Raji (cell line): ENCODE measurements around the gene STK4.
A peak's percentile ranks its signal among the peaks of the same experiment; 100 is the strongest.

Experiments
- POLR2A ChIP-seq: IDR thresholded peaks from 2 replicates; pipeline ENCODE4 v1.6.1; 2011; ENCODE audit warnings: low read depth, low read length, control low read depth; ENCODE audit not compliant: insufficient read depth

The STK4 gene

DNA sequence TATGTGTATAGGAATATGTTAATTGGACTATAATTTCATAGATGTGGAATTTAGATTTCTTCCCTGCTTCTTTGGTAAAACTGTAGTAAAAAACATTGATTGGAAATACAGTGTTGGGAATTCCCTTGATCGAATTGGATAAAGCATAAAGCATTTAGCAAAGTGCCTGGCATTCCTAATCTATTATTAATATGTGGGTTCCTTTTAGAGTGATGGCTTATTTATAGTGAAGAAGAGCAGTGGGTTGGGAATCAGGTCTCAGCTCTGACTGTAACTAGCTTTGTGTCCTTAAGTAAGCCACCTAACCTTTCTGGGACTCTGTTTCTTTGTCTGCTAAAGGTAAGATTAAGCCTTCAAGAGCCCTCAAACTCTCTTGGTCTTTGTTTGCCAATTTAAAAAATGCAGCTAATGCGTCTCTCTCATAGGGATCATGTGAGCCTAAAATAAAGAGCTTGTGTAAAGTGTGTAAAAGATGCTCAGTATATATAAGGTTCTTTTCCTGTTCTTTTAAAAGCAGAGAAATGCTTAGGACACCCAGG lies 81.3 kb downstream of the STK4 start:
- TF ChIP-seq POLR2A = no peak

GRCh38 chr20:45049438-45049837 lies 83.1 kb downstream of the STK4 start:
- TF ChIP-seq POLR2A = no peak

GRCh38 chr20:45049904-45050471 lies 83.7 kb downstream of the STK4 start:
- no peak for TF ChIP-seq POLR2A

DNA sequence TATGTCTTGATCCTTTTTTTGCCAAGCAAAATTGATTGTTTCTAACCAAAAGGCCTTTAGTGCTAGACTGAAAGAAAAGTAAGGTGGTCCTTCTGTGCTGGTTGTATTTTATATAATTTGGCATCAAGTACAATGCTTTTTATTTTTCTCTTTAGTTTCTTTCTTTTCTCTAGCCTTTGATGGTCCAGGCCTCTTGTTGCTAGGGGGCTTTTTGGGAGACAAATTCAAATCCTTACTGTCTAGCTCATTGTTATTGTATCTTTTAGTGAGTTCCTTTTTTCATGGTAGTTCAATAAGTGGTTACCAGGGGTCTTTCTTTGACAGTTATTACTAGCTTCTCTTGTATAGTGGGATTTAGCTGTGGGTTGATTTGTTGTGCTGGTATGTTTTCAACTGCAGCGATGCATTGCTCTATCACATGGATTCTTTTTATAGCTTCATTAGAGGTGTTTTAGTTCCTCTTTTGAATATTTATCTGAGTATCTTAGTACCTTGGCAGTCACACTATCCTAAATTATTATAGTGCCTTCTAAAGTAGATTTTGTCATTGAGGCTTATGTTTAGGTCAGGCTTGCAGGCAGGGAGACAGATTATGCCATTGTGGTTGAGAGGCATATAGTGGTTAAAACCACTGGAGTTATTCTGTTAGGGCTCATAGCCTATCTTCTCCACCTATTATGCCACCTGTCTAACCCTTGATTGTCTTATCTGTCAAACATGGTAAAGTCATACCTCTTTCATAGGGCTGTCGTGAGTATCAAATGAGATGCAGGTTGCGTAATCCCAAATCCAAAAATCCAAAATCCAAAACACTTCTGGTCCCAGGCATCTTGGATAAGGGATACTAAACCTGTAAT lies 85.1 kb downstream of the STK4 start:
- 0 out of 2 replicates have a peak, but pooled peaks have one; percentile 13 for TF ChIP-seq POLR2A

GRCh38 chr20:45052698-45053429 lies 86.6 kb downstream of the STK4 start:
- no peak for TF ChIP-seq POLR2A

DNA sequence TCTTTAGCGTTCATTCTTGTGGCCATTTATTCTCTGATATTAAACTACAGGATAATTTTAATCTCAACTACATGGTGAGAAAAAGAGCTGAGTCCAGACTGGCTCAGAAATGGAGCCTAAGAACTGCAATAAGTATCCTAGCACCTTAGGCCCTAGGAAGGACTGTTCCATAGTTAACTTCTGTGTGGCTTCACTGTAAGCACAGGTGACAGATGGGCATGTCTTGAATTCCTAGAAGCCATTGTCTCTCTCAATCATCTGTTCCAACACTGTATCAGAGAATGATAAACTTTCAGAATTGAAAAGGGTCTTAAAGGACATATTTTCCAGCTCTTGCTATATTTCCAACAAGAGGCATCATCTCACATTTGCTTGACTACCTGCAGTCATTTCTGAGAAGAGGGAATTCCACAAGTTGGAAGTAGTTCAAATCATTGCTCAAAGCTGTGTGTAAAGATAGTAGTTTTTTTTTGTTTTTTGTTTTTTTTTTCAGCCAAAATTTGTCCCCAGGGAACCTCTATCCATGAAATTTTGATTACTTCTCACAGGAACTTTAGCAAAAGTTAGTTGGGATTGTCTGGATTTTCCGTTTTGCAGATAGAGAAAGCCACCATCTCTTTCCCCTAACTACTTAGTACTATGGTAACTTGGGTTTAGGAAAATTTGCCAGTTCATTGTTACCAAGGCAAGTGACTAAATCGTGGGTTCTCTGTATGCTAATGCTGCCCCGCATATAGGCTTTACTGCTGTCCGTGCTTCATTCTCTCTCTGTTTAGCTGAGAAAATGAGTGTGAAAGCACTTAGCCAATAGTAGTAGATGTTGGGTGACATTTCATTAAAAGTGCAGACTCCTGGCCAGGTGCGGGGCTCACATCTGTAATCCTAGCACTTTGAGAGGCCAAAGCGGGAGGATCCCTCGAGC lies 87.4 kb downstream of the STK4 start:
- no peak for TF ChIP-seq POLR2A

GRCh38 chr20:45055056-45055455 lies 88.7 kb downstream of the STK4 start:
- TF ChIP-seq POLR2A = no peak

- TF ChIP-seq POLR2A = no peak
These were observed 90.3 kb downstream of the STK4 start for GRCh38 chr20:45056473-45057173.

- no peak for TF ChIP-seq POLR2A
These were observed 92.0 kb downstream of the STK4 start for GRCh38 chr20:45058168-45058850.

DNA sequence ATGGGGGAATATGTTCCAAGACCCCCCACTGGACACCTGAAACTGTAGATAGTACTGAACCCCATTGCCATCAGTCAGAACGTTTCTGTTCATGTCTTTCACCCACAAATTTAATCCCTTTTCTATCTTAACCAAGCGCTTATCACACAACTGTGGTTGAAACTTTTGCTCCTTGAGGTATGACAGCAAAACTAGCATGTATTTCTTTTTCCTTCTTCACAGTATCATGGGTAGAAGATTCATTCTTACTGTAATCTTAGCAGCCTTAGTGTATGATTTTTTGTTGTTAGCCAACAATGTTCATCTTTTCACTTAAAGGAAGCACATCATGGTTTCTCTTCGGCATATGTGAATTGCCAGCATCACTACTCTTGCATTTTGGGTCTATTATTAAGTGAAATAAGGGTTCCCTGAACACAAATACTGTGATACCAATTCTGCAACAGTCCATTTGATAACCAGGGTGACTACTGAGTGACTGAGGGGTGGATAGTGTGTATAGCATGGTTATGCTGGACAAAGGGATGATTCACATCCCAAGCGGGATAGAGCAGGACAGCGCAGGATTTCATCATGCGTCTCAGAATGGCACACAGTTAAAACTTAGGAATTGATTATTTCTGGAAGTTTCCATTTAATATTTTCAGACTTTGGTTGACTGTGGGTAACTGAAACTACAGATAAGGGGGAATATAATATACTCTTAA lies 92.9 kb downstream of the STK4 start:
- TF ChIP-seq POLR2A = no peak

DNA sequence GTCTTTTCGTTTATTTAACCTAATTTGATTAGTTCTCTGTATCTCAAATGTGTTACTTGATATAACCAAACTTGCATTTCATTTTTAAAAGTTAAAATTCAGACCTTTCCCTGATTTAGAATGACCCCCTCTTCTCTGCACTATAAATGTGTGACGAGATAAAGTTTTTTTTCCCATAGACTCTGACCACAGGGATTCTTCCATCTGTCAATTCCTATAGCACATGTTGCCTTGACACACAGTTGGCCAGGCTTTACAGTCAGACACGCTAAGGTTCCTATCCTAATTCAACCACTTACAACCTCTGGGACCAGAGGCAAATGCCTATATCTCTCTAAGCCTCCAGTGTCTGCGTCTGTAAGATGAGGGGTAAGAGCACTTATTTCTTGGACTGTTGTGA lies 94.0 kb downstream of the STK4 start:
- TF ChIP-seq POLR2A = no peak

GRCh38 chr20:45061244-45061643 lies 94.9 kb downstream of the STK4 start:
- TF ChIP-seq POLR2A = no peak

- TF ChIP-seq POLR2A = no peak
These were observed 98.5 kb downstream of the STK4 start for GRCh38 chr20:45064812-45065211.

- no peak for TF ChIP-seq POLR2A
These were observed 100.1 kb downstream of the STK4 start for GRCh38 chr20:45066372-45066771.
